HG03175 (cell line): ENCODE data around the gene HLA-E.
"Not testable (repeated sequence)": the region's sequence is repeated elsewhere in the genome, so short reads cannot be mapped to it uniquely, and the experiment has no call there.

Source experiments
- ATAC-seq: cut with Tn5 transposase; IDR thresholded peaks from one replicate; pipeline ENCODE4 v1.9.1; 2021; ENCODE audit warnings: mild to moderate bottlenecking, moderate library complexity; ENCODE audit not compliant: unreplicated experiment

HLA-E gene

DNA sequence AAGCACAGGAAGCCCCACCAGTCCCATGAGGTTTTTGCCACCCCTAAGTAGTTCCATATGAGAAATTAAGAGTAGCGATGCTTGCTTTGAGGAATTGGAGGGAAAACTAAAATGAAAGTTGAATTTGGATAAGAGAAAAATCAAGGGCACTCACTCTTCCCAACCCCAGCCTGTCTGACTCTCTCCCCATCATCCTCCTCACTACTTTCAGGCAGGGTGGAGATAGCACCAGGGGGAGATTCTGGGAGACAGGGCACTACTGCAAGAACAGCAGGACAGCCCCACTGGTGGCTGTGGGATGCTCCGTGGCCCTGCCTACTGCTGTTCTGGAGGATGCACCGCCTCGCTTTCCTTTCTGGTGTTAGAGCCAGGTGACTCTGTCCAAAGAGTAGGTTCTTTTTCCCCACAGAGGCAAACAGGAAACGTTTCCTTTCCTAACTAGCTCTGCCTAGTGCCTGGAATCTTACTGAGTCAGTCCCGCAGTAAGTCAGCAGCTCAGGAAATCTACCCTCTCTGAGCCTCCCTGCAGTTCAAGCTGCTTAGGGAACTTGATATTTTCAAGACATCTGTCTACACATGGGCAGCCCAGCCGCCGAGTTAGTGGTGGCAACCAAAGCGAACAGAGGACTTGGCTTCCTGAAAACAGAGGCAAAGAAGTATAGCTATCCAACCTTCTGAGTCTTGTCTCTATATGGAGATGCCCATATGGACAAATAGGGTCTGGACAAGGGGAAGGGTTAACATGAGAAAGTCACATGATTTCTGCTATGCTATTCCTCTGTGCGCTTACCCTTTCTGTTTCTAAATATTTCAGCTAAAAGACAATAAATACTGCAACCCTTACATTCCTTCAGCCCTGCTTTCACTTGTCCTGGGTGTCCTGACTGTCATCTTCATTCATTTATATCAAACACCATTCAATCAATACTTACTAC lies 11.4 kb downstream of the HLA-E start:
- ATAC-seq: no peak

DNA sequence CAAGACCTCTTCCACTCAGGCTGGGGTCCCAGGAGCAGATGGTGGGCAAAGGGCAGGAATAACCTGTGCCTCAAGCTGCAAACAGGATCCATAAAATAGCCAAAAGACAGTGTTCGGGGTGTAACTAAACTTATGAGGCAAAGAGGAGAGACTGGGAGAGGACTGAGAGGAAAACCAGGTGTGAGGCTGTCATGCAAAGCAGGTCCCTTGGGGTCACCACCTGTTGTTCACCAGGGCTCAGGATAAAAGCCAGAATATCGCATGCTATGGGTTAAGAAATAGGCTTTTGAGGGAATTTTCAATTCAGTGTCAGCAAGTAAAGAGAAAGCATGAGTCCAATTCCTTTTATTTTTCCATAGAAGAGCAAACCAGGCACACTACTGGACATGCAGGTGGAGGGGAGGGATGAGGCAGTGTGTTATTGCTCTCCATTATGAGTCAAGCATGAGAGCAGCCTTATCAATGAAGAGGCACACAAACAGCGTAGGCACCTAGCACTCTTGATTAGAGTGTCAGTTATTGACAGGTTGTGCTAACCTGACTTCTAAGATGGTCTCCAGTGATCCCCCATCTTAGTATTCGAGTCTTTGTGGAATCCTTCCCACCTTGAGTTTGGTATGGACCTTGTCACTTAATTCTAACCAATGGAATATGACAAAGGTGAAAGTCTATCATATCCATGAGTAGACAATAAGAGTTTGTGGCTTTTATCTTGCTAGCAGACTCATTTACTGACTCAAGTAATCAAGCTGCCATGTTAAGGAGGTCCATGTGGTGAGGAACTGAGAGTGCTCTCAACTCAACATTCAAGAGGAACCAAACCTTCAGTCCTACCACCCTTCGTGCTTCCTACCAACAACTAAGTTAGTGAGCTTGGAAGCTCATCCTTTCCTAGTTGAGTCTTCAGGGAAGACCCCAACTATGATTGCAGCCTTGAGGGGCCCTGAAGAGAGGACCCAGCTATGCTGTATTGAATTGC lies 18.8 kb downstream of the HLA-E start:
- ATAC-seq: peak; percentile 48

DNA sequence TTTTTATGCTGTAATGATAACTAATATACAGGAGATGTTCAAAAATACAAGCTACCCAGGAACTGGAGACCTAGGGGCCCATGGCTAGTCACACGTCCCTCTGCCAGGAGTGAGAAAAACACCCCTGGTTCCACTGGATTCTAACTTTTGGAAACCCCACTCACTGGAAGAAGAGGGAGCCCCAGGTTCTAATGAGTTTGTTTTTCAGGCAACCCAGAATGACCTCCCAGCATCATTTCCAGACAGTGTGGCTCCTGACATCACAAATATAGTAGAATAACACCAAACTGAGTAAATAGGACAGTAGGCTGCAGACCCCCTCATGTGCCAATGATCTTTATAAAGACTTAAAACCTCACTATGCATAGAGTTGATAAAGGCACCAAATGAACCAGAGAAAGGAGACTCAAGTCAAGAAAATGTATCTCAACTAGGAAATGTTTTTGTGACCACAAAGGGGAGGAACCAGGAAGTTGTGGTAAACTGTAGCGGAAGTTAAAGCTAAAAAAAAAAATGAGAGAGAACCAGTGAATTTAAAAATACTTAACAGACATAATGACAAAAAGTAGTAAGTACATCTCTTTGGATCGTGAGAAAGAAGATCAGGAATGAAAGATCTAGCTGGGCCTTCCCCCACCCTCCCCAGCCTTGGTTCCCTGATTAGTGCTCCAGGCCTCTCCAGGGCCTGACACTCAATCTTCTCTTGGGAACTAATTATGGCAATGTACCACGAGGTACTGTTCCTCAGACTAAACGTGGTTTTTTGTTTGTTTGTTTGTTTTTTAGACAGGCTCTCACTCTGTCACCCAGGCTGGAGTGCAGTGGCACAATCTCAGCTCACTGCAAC lies 19.8 kb downstream of the HLA-E start:
- peak; percentile 45 for ATAC-seq

DNA sequence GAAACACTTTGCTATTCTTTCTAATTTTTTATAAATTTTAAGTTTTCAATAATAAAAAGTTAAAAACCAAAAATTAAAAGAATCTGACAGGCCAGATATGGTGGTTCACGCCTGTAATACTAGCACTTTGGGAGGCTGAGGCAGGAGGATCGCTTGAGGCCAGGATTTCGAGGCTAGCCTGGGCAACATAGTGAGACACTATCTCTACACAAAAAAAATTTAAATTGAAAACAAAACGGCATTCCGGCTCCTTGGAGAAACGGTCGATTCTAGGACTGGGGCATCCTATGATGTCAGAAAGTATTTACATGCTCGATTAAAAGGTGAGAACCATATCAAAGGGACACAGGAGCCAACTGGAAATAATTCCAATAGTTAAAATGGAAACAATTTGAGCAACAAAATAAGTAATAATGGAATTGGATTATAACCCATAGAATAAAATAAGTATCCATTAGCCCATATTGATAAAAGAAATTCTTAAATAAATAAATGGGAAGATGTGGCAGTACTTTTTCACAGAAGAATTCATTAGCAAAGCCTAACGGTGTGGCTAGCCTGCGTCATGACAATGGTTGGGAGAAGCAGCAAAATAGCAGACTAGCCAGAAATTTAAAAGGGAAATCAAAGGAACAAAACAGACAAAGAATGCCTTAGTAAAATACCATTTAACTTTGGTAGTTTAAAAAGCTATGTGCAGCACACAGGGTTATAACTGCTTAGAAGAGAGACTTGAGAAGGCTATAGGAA lies 21.3 kb downstream of the HLA-E start:
- no peak for ATAC-seq

DNA sequence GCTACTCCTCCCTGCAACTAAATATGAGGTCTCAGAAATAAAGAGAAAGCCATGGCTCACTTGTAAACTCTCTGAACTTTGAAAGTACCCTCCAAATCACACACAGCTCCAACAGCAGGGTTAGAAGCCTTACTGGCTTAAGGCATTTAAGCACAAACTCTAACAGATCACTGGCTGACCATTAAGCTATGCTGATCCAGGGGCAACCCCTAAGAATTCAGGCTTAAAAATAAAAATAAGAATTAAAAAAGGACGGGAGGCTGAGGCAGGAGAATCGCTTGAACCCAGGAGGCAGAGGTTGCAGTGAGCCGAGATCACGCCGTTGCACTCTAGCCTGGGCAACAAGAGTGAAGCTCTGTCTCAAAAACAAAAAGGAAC lies 21.8 kb downstream of the HLA-E start:
- no peak for ATAC-seq

DNA sequence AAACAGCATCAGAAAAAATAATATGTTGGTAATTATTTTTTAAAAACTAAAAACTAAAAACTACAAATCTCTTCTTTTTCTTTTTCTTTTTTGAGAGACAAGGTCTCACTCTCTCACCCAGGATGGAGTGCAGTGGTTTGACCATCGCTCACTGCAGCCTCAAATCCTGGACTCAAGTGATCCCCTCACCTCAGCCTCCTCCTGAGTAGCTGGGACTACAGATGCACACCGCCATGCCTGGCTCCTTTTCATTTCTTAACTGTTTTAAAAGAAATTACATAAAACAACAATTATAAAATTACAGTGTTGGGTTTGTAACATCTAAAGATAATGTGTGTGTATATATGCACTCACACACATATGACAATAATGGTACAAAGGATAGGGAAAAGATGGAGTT lies 24.1 kb downstream of the HLA-E start:
- ATAC-seq: no peak

DNA sequence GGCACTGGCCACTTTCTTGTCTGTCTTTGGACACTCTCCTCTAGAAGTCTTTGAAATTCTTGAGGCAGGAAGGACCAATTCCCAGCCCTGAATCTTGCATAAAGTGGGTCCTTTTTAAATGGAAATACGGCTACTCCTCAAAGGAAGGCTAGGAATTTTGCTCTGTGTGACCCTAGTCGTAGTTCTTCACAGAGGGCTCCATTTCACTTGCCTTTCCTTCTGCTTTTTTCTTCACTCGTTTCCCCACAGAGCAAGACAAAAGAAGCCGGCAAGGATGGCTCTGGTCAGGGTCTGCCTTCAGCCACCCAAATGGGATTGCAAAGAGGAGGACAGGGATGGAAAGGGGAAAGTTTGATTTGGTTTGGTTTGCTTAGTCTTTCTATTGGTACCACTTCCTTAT lies 25.8 kb downstream of the HLA-E start:
- no peak for ATAC-seq

DNA sequence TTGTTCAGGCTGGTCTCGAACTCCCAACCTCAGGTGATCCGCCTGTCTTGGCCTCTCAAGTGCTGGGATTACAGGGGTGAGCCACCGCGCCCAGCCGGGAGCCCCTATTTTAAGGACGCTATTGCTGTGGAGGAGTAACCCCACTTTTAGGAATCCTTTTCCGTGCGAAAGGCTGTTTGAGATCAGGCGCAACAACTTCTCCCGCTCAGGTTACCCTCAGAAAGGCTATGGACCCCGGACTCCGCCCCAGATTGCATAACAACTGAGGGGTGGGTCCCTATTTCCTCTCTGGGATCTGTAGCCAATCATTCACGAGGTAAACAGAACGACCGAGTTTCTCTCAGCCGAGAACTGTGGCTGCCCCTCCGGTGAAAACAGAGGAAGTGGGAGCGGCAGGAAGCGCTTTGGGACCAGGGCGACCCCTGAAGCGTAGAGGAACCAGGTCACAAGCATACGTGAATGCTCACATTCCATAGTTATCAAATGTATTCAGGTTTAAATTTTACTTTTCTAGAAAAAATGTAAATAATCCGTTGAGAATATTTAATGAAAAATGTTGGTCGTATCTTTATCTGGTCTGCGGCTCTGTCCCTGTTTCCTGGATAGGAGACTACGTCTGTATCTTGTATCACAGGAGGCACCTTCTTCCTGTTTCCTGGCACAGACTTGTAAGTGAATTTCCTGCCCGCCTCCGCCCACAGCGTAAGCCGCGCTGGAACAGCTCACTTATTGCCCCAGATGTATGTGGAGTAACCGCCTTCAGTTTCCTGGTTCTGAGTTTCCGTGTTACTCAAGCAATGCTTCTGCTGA lies 26.8 kb downstream of the HLA-E start:
- ATAC-seq: peak; percentile 78

DNA sequence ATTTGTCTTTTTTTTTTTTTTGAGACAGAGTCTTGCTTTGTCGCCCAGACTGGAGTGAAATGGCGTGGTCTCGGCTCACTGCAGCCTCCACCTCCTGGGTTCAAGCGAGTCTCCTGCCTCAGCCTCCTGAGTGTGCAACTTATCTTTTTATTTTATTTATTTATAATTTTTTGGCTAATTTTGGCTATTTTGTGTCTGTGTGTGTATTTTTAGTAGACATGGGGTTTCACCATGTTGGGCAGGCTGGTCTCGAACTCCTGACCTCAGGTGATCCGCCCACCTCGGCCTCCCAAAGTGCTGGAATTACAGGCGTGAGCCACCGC lies 27.4 kb downstream of the HLA-E start:
- ATAC-seq: not testable (repeated sequence)

DNA sequence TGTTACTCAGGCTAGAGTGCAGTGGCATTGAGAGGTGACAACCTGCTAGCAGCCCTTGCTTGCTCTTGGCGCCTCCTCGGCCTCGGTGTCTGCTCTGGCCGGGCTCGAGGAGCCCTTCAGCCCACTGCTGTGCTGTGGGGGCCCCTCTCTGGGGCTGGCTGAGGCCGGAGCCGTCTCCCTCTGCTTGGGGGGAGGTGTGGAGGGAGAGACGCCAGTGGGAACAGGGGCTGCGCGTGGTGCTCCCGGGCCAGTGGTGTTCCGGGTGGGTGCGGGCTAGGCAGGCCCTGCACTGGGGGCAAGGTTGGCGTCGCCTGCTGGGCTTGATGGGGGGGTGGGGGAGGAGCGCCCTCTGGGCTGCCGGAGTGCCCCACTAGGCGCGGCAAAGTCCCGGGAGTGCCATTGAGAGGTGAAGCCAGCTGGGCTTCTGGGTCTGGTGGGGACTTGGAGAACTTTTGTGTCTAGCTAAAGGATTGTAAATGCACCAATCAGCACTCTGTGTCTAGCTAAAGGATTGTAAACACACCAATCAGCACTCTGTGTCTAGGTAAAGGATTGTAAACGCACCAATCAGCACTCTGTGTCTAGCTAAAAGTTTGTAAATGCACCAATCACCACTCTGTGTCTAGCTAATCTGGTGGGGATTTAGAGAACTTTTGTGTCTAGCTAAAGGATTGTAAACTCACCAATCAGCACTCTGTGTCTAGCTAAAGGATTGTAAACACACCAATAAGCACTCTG lies 28.6 kb downstream of the HLA-E start:
- ATAC-seq: not testable (repeated sequence)

DNA sequence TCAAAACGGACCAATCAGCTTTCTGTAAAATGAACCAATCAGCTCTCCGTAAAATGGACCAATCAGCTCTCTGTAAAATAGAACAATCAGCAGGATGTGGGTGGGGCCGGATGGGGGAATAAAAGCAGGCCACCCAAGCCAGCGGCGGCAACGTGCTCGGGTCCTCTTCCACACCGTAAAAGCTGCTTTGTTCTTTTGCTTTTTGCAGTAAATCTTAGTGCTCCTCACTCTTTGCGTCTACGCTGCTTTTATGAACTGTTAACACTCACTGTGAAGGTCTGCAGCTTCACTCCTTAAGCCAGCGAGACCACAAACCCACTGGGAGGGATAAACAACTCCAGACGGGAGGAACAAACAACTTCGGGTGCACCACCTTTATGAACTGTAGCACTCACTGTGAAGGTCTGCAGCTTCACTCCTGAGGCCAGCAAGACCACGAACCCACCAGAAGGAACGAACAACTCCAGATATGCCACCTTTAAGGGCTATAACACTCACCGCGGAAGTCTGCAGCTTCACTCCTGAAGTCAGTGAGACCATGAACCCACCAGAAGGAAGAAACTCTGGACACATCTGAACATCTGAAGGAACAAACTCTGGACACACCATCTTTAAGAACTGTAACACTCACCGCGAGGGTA lies 29.3 kb downstream of the HLA-E start:
- not testable (repeated sequence) for ATAC-seq

DNA sequence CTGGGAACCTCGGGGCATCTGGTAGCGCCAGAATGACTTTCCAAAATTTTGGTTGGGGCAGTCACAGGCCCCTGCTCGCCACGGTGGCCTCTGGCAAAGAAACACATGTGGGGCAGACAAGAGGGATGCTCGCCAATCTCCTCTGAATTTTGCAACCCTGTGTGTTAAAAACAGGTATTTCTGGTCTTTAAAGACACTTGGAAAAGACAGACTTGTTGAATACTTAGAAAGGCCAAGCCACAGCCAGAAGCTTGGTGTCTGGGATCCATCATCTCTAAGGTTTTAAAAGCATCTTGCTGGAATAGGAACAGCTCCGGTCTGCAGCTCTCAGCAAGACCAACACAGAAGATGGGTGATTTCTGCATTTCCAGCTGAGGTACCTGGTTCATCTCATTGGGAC lies 31.2 kb downstream of the HLA-E start:
- no peak for ATAC-seq

DNA sequence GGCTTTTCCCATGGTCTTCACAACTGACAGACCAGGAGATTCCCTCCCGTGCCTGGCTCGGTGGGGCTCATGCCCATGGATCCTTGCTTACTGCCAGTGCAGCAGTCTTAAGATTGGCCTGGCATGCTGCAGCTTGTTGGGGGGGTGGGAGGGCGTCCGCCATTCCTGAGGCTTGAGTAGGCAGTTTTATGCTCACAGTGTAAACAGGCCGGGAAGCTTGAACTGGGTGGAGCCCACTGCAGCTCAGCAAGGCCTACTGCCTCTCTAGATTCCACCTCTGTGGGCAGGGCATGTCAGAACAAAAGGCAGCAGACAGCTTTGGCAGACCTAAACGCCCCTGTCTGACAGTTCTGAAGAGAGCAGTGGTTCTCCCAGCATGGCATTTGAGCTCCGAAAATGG lies 31.8 kb downstream of the HLA-E start:
- ATAC-seq: not testable (repeated sequence)

DNA sequence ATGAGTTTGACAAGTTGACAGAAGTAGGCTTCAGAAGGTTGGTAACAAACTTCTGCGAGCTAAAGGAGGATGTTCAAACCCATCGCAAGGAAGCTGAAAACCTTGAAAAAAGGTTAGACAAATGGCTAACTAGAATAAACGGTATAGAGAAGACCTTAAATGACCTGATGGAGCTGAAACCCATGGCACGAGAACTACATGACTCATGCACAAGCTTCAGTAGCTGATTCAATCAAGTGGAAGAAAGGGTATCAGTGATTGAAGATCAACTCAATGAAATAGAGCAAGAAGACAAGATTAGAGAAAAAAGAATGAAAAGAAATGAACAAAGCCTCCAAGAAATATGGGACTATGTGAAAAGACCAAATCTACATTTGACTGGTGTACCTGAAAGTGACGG lies 32.6 kb downstream of the HLA-E start:
- ATAC-seq: not testable (repeated sequence)

DNA sequence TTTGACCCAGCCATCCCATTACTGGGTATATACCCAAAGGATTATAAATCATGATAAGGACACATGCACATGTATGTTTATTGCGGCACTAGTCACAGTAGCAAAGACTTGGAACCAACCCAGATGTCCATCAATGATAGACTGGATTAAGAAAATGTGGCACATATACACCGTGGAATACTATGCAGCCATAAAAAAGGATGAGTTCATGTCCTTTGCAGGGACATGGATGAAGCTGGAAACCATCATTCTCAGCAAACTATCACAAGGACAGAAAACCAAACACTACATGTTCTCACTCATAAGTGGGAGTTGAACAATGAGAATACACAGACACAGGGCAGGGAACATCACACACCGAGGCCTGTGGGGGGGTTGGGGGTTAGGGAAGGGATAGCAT lies 37.1 kb downstream of the HLA-E start:
- not testable (repeated sequence) for ATAC-seq

DNA sequence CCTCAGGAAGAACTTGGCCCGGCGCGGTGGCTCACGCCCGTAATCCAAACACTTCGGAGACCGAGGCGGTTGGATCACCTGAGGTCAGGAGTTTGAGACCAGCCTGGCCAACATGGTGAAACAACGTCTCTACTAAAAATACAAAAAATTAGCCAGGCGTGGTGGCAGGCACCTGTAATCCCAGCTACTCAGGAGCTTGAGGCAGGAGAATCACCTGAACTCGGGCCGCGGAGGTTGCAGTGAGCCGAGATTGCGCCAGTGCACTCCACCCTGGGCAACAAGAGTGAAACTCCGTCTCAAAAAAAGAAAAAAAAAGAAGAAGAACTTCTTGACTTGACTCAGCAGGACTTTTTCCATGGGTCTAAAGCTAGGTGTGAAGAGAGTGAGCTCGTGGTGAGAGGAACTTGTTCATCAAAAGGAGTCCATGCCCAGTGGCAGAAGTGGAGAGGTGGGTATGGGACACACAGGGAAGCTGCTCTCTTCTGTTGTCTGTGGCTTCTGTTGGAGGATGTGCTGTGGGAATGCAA lies 40.1 kb downstream of the HLA-E start:
- peak; percentile 56 for ATAC-seq

DNA sequence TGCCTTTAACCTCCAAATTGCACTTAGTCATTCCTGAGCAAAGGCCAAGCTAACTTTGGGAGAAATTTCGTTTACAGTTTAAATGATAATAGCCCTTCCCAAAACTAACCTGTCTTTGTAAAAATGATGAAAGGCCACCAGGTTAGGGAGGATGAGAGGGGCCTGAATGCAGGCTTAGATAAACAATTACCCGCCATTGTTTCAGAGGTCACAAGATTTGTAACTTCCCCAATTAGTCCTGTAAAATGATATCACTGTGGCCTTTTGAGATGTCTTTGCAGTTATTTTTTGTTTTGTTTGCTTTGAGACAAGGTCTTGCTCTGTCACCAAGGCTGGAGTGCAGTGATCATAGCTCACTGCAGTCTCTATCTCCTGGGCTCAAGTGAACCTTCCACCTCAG lies 40.7 kb downstream of the HLA-E start:
- no peak for ATAC-seq
